Suppressor macrophage treated with lipopolysaccharide for 4 hours (primary cell): ENCODE data around the gene PTCD2.
A peak's percentile ranks its signal among the peaks of the same experiment; 100 is the strongest.
"Not testable (repeated sequence)": the region's sequence is repeated elsewhere in the genome, so short reads cannot be mapped to it uniquely, and the experiment has no call there.

Source experiments
- DNase-seq: peaks from one replicate; pipeline ENCODE4 v3.0.0-alpha.2; 2020

PTCD2 gene

GRCh38 chr5:72298136-72298535 lies 22.0 kb upstream of the PTCD2 start:
- not testable (repeated sequence) for DNase-seq

GRCh38 chr5:72298711-72299110 lies 21.5 kb upstream of the PTCD2 start:
- no peak for DNase-seq

- DNase-seq, result no peak
These were observed 19.4 kb upstream of the PTCD2 start for GRCh38 chr5:72300590-72301339.

- no peak for DNase-seq
These were observed 18.6 kb upstream of the PTCD2 start for GRCh38 chr5:72301557-72301956.

- no peak for DNase-seq
These were observed 18.0 kb upstream of the PTCD2 start for GRCh38 chr5:72302171-72302570.

GRCh38 chr5:72305194-72306142 lies 14.7 kb upstream of the PTCD2 start:
- no peak for DNase-seq

GRCh38 chr5:72307573-72307967 lies 12.6 kb upstream of the PTCD2 start:
- no peak for DNase-seq

GRCh38 chr5:72307968-72308852 lies 12.0 kb upstream of the PTCD2 start:
- peak; percentile 99 for DNase-seq

GRCh38 chr5:72308853-72309191 lies 11.4 kb upstream of the PTCD2 start:
- DNase-seq, result no peak

- DNase-seq, result no peak
These were observed 7.0 kb upstream of the PTCD2 start for GRCh38 chr5:72313141-72313540.

- DNase-seq, result no peak
These were observed 5.5 kb upstream of the PTCD2 start for GRCh38 chr5:72314571-72315172.

GRCh38 chr5:72319435-72319975 lies 668 bp upstream of the PTCD2 start:
- DNase-seq, result peak; percentile 14

GRCh38 chr5:72324189-72324825 lies 4.1 kb downstream of the PTCD2 start:
- no peak for DNase-seq

- DNase-seq, result no peak
These were observed 5.6 kb downstream of the PTCD2 start for GRCh38 chr5:72325566-72326305.

GRCh38 chr5:72326306-72326649 lies 6.1 kb downstream of the PTCD2 start:
- no peak for DNase-seq

- DNase-seq, result no peak
These were observed 8.0 kb downstream of the PTCD2 start for GRCh38 chr5:72328172-72328571.

- no peak for DNase-seq
These were observed 10.5 kb downstream of the PTCD2 start for GRCh38 chr5:72330712-72331111.

GRCh38 chr5:72337159-72337558 lies 17.0 kb downstream of the PTCD2 start:
- DNase-seq, result no peak

- DNase-seq, result no peak
These were observed 18.6 kb downstream of the PTCD2 start for GRCh38 chr5:72338689-72339209.

GRCh38 chr5:72346398-72346797 lies 26.2 kb downstream of the PTCD2 start:
- DNase-seq, result no peak

GRCh38 chr5:72347801-72348308 lies 27.7 kb downstream of the PTCD2 start:
- DNase-seq, result peak; percentile 92
